ENCODE measurements around the gene ZNF594.
"Not testable (repeated sequence)": the region's sequence is repeated elsewhere in the genome, so short reads cannot be mapped to it uniquely, and the experiment has no call there.

The ZNF594 gene

DNA sequence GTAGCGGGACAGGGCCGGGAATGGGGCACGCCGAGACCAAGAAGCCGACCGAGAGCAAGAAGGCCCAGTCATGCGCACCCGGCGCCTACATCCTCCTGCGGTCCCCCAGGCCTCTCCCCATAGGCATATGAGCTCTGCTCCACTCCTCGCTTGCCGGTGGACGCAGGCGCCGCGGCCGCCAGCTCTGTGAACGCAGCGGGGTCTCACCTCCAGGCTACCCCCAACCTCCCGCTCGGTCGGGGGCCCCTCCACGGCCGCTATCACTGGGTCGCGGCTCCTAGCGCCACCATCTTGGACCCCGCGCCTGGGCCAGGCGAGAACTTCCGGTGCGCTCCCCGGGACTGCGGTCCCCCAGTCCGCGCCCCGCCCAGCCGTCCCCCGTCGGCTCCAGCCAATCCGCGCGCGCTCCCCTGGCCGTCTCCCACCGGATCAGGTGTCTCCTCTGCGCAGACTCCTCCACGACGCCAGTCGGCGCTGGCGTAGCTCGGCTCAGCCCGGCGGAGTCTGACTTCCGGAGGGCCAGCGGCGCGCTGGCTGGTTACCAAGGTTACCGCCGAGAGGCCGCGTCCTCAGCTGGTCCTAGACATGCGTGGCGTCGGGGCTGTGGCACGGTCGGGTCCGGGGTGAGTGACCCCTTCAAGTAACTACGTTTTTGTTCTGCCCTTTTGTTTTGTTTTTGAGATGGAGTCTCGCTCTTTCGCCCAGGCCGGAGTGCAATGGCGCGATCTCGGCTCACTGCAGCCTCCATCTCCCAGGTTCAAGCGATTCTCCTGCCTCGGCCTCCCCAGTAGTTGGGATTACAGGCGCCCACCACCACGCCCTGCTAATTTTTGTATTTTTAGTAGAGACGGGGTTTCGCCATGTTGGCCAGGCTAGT lies at the start of gene ZNF594:
ZNF594 (minus strand) TSS at position 328 of the 877 bp plus-strand sequence. CDS start 7,612 bp downstream, outside the sequence.
- DNase-seq = peak; percentile 98

DNA sequence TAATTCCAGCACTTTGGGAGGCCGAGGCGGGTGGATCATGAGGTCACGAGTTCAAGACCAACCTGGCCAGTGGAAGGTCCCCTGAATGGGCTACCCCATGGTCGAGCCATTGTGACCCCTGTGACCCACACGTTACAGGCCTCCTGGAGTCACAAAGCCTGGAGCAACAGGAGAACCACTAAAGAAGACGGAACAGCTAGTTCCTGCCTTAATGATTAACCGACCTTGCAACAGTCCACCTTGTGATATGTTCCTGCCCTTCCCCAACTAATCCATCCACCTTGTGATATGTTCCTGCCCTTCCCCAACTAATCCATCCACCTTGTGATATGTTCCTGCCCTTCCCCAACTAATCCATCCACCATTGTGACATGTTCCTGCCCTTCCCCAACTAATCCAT lies 48.1 kb upstream of the ZNF594 start:
- not testable (repeated sequence) for DNase-seq

DNA sequence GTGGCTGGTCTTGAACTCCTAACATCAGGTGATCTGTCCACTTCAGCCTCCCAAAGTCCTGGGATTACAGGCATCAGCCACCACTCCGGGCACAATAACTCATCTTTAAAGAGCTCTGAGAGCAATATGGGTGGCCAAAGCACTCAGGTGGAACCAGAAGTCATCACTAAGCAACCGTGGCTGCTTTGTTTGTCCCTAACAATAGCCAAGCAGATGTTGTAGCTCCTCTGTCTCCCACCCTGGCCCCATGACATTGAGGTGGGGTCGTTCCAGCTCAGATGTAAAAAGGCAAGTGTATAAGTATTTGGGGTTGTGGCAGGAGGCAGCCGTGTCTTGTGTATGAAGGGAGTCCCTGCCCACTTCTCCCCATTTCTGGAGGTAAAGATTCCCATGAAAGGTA lies 46.7 kb upstream of the ZNF594 start:
- DNase-seq = no peak

DNA sequence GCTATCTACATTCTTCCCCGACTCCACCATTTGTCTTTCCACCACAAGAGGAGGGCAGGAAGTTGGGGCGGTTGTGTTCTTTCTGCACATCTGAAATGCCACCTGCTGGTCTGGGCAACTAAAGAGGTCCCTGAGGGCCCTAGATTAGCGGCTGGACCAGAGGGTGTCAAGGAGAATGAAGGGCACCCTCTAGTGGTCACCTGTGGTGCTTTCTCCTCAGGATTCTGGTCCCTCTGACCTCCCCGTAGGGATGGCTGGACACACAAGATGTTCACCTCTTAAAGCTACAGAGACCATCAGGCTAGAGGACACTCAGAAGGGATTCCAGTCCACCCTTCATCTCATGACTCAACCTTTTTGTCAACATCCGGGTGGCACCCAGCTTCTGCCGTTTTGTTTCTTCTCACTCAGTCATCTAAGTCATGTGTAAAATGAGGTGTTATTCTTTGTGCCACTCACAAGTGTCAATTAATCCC lies 45.9 kb upstream of the ZNF594 start:
- peak; percentile 55 for DNase-seq

DNA sequence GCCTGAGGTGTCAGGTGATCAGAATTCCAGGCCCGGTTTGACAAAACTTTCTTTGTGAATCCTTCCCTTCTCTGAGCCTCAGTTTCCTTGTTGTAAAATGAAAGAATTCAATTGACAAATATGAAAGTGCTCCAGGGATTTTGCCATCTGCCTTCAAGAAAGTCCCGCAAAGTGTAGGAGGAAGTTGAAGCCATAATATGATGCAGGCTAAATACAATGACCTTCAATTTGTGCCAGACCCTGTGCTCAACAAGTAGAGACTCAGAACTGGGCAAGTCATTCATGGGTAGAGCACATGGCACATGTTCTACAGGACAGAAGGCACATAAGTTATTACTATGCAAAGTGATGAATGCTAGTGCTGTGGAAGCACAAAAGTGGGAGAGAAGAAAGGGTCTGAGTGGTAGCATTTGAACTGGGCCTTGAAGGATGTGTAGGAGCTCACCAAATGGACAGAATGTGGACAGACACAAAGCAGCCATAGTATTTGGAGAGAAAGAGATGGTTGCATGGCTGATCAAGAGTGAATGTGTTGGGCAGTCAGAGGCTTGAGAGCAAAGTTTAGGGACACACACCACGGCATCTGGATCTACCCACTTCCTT lies 45.4 kb upstream of the ZNF594 start:
- no peak for DNase-seq

DNA sequence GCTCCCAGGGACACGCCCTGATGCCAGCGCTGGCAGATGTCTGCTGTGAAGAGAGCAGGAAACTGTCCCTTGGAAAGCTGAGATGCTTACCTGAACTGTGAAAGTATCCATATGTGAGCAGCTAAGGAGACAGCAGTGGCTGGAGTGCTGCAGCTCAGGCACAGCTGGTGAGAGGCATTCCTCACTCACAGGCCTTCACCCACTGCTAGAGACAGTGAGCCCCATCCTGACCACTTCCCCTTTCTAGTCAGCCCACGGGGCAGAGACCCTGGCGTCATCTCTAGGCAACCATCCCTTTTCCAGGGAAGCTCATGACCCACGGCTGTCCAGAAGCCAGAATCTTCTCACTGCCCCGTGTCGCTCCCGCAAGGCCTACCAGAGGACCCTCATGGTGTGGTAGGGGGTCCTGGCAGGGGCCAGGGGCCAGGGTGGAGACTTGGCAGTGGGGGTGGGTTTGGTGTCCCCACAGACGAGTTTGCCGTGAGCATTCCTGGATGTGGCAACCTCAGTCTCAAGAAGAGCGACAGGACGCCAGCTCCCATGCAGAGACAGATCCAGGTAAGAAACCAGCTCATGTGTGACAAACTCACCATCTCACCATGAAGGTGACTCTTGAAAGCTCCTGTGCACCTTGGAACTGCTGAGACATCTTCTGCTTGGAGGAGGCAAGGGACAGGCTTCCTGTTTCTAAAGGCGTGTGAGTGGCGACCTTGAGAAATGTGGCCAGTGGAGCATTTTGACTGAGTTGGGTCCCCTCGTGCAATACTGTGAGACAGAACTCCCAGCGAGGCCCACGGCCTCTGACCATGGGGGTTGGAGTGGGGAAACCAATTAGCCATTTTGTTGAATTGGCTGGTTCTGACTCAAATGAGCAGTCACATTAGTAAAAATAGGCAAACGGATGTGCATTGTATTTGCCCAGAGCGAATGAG lies 43.2 kb upstream of the ZNF594 start, which contains the start of gene SCIMP:
SCIMP (minus strand) TSS at position 216 of the 932 bp plus-strand sequence; CDS start at position 111, 105 bp downstream.
- no peak for DNase-seq

DNA sequence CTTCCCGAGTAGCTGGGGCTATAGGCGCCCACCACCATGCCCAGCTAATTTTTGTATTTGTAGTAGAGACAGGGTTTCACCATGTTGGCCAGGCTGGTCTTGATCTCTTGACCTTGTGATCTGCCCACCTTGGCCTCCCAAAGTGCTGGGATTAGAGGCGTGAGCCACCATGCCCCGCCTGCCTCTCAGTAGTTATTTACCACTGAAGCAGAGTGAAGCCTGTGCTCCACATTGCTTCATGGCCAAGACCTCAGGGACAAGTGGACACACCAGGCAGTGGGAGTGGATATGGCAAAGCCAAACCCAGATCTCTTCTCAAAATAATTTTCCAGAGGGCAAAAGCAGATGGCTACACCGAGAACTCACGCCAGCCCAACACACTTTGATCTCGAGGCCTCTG lies 41.8 kb upstream of the ZNF594 start:
- DNase-seq = not testable (repeated sequence)

DNA sequence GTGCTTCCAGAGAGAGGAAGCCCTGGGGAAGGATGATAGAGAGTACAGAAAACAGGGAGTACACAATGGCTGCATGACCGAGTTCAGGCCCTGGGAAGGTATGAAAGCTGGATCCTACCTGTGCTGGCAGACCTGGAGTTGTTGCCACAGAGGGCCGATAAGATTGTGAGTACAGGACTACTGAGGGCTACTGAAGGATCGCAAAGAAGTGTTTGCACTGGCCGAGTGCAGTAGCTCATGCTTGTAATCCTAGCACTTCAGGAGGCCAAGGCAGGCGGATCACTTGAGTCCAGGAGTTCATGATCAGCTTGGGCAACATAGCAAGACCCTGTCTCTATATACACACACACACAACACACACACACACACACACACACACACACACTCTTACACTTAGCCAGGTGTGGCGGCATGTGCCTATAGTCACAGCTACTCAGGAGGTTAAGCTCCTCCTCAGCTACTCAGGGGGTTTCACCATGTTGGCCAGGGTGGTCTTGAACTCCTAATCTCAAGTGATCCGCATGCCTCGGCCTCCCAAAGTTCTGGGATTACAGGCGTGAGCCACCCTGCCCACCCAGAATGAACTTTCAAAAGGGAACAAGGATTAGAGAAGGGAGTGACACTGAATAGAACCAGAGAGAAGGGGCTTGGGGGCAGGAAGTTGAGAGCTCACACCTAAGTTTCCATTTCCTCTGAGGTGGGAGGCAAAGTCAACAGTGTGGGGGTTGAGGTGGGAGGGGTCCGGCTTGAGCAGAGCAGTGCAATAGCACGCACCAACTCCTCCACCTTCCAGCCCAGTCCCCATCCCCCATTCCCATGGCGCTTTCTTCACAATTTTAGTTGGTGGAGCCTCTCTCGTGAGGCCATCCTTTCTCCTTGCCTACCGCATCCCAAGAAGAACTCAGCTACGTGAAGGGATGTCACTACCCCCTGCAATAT lies 35.5 kb upstream of the ZNF594 start:
- peak; percentile 50 for DNase-seq

DNA sequence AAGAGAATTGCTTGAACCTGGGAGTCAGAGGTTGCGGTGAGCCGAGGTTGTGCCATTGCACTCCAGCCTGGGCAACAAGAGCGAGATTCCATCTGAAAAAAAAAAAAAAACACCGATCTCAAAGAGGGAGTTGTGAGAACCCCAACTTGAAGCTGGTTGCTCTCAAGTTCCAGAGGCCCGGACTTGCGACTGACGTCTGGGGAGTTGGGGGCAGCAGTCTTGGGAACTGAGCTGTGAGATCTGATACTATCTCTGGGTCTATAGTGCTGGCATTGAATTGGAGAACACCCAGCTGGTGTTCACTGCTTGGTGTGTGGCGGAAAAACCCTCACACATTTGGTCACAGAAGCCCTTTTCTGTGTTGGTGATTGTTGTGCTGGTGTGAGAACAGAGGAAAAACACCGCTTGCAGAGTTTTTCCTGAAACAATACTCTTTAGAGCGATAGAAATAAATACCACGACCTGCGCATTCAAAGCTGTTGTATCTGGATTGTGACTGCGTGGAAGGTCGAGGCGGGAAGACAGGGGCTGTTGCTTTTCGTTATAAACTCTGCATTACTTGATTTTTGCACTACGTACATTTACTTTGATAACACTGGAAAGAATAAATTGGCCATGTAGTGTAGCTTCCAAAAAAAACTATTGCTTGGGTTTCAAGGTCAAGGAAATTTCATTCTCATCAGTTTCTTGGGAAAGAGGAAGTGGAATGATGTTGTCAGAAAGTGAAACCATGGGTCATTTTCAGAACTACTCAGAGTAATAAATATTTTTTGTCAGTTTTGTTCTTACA lies 34.2 kb upstream of the ZNF594 start:
- DNase-seq = no peak

DNA sequence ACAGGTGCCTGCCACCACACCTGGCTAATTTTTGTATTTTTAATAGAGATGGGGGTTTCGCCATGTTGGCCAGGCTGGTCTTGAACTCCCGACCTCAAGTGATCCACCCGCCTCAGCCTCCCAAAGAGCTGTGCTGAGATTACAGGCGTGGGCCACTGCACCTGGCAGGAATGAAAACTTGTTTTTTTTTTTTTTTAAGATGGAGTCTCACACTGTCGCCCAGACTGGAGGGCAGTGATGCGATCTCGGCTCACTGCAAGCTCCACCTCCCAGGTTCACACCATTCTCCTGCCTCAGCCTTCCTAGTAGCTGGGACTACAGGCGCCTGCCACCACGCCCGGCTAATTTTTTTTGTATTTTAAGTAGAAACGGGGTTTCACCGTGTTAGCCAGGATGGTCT lies 30.2 kb upstream of the ZNF594 start:
- not testable (repeated sequence) for DNase-seq

DNA sequence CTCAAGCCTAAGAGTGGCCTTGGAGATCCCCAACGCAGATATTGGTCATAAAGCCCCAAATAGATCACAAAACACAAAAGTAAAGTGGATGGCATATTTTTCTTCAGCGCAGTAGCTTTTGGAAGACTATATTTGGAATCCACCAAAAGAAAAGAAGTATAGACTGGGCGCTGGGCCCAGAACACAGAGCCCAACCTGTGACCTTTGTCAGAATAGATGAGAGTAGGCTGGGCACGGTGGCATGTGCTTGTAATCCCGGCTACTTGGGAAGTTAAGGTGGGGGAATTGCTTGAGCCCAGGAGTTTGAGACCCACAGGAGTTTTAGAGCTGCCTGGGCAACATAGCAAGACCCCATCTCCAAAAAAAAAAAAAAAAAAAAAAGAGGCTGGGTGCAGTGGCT lies 28.4 kb upstream of the ZNF594 start:
- no peak for DNase-seq

DNA sequence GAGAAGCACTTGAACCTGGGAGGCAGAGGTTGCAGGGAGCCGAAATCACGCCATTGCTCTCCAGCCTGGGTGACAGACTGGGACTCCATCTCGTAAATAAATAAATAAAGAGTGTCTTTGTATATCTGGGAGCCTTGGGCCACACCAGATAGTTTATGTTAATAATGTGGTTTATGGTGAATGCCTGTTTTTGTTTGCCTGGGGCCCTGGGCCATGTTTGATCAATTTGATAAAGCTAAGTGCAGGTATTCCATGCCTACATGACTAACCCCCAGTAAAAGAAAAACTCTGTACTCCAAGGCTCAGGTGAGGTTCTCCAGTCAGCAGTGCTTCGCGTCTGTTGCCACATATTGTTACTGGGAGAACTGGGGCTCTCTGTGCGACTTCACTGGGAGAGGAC lies 27.9 kb upstream of the ZNF594 start:
- DNase-seq = no peak

DNA sequence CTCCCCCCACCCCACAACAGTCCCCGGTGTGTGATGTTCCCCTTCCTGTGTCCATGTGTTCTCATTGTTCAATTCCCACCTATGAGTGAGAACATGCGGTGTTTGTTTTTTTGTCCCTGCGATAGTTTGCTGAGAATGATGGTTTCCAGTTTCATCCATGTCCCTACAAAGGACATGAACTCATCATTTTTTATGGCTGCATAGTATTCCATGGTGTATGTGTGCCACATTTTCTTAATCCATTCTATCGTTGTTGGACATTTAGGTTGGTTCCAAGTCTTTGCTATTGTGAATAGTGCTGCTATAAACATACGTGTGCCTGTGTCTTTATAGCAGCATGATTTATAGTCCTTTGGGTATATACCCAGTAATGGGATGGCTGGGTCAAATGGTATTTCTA lies 25.9 kb upstream of the ZNF594 start:
- DNase-seq = not testable (repeated sequence)

DNA sequence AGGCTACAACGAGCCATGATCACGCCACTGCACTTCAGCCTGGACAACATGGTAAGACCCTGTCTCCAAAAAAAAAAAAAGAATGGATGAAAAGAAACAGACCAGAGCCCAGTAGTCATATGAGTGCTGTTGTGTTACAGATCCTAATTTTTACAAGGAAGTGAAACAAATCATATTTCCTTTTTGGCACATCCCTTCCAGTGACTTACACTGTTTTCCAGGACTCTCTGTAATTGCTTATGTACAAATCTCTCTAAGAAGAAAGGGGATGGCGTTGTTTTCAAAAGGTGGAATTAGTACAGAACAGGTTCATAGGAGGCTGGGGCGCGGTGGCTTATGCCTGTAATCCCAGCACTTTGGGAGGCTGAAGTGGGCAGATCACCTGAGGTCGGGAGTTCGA lies 19.8 kb upstream of the ZNF594 start:
- DNase-seq = no peak

DNA sequence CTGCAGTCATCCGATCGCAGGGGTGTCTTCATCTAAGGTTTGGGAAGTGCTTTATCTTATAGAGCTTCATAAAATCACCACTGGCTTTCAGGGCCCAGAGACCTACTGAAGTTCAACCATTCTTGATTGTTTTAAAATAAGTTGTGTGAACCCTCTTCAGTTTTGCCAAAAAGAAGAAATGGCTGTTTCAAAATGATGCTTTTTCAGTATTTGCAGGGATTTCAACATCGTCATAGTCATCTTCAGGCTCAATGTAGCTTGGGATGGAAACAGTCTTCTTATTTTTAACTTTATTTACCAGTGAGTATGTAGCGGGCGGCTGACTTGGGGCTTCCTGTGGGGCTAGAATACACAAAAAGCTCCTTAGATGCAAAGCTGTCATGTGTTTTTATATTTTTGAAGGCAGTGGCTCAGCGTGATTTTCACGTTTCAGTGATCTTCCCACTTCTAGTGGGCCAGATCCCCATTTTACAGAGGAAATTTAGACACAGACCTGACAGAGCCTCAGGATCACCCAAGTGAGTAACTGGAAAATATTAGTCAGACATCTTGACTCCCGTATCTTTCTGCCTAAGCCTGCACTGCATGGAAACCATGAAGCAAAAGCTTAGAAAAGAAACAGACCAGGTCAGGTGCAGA lies 19.1 kb upstream of the ZNF594 start:
- no peak for DNase-seq

DNA sequence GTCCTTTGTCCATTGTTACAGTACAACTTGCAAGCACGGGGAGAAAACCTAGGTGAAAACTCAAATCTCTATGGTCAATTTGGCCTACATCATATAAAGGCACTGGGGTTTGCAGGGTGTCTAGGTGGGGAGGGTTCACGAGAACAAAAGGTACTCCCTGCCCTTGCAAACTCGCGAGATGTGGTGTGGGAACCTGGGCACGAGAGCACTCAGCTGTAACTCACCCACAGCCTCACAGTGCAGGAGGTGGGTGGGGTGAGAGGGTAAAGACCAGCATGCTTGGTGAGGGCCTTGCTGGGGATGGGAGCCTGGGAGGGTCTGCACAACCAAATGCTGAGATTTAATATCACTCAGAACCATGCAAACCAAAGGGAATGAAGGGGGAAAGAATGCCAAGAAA lies 18.4 kb upstream of the ZNF594 start:
- DNase-seq = no peak

DNA sequence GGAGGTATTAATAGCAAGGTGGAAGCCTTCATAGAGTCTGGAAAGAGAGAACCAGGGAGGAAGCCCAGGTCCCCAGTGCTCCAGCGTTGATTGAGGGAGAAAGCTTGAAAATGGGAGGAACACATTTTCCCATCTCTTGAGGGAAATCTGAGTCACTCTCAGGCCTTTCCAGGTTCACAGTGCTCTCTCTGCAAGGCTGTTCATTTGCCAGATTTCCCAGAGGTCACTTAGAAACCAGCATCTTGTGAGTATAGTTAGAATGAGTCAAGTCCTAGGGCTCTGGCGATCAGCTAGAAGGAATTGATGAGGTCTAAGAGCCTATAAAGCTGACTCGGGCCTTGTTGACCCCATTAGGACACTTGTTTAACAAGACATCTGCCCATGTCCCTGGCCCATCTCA lies 17.7 kb upstream of the ZNF594 start:
- DNase-seq = no peak

DNA sequence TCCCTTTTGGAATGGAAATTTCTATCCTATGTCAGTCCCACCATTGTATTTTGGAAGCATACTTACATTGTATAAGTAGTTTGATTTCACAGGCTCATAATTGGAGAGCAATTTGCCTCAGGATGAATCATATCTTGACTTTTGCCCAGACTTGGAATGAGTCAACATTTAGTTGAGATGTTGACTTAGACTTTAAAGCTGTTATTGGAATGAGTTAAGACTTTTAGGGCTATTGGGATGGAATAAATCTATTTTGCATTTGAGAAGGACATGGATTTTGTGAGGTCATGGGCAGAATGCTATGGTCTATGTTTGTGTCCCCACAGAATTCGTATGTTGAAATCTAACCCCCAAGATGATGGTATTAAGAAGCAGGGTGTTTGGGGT lies 12.2 kb upstream of the ZNF594 start:
- no peak for DNase-seq

DNA sequence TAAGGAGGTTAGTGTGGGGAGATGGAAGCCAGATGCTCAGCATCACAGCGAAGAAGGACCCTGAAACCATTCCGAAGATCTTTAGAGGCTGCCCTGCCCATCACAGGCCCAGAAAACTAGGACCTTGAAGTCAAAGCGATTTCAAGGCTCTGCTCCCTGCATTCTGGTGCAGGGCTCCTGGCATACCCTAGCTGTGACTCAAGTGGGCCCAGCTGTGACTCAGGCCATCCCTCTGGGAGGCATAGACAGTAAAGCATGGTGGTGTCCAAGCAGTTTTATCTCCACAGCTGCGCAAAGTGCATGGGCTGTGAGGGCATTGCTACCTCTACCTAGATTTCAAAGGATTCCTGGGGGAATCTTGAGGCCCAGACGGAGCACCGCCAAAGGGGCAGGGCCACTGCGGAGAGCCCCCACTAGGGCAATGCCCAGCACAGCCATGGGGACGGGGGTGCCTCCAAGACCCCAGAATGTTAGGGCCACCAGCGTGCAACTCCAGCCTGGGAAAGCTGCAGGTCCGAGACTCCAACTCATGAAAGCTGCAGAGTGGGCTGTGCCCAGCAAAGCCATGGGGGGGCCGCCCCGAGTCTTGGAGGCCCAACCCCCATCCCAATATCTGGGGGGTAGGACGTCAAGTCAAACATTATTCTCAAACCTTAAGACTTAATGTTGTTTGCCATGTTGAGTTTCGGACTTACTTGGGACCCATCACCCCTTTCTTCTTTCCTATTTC lies 11.7 kb upstream of the ZNF594 start:
- no peak for DNase-seq

DNA sequence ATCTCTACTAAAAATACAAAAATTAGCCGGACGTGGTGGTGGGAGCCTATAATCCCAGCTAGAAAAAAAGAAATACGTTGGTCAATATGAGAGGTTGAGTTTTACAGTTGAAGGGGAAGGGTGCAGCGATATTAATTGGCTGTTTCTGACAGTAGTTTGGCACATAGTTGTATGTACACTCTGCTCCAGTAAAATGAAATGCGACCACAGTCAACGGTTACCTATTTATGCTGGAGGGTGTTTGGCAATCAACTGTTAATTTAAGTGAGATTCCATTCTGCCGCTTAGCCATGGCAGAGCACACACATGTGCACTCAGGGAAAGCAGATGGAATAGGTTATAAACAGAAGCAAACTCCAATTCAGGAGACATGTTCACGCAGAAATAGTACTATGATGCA lies 9.3 kb upstream of the ZNF594 start:
- DNase-seq = no peak
